GM19099 (cell line): Measurements from ENCODE around the gene MLPH.

ENCODE experiments used
- POLR2A ChIP-seq: IDR thresholded peaks from 3 replicates; pipeline ENCODE4 v1.6.1; 2011; ENCODE audit warnings: low read depth; ENCODE audit not compliant: insufficient read length; ENCODE audit errors: extremely low read depth

Gene MLPH

DNA sequence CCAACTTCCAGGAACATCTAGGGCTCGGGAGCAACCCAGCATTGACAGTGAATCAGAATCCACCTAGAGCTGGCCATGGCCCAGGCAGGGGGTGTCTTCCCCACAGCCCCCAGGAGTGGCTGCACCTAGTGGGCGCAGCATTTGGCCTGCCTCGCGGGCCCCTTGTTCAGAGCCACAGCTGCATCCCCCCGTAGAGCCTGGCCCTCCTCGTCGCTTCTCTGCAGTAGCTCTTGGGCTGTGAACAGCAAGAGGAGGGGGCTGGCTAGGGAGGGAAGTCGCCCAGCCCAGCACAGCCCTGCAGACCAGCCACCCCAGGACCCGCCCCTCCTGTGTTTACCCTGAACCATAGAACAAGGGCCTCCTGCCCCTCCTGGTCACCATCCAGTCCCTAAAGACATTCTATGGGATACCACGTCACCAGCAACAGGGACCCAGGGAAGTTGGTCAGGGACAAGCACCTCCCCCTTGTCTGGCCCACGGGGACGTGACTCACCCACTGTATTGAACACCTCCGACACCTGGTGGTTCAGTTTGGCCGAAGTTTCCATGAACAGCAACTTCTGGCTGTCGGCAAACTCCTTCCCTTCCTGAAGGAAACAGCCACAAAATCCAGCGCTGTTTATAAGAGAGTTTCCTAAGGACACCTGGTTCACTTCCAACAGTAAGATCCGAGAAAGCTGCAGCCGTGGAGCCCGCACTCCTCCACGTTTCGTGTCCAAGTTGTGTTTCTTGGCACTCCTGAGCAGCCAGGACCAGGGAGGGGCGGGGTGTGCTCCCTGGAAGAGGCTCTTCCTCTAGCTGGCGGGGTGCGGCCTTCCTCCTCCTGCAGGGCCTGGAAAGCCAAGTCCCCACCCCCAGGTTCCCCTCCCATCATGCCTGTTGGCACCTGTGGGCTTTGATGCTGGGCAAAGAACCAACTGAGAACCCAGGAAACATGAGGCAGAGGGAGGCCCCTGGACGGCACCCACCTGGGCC is 88.1 kb downstream of the MLPH start:
- no peak for TF ChIP-seq POLR2A

DNA sequence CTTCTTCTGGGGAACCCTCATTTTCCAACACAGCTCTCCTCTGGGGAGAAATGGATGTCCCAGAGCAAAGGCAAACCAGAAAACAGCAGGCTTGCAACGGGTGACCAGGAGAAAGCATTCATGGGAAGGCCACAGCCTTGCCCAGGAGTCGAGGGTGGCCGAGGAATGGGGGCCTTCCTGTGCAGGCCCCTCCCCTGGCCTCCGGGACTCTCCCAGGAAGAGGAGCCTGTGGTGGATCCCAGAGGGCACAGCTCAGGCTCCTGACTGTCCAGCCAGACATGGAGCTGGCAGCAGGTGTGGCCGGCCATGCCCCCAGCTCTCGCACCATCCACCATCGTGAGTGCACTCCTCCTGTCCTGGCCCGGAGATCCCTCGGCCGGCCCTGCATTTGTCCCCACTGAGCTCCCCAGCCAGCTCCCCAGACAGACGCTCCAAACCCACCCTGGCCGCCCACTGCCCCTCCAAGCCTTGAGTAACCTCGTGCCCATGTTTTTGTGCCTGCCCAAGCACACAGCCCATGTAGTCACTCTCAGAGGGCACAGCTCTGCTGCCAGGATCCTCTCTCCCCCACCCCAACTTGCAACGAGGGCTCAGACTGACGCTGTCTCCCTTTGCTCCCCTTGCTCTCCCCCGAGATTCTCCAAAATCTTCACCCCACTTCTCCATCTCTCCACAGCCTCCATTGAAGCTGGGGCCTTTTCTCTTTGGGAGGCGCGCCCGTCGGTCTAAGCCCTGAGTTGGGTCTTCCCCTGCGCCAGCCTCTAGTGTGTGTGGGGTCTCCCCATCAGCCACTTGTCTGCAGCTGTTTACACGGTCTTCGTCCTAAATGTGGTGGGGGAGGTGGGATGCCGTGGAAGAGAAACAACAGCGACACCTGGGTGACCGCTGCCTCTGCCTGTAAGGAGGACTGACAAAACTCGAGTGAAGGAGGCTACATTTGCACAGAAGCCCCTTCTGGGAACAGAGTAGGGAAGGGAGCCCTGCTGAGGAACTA is 89.1 kb downstream of the MLPH start:
- no peak for TF ChIP-seq POLR2A

DNA sequence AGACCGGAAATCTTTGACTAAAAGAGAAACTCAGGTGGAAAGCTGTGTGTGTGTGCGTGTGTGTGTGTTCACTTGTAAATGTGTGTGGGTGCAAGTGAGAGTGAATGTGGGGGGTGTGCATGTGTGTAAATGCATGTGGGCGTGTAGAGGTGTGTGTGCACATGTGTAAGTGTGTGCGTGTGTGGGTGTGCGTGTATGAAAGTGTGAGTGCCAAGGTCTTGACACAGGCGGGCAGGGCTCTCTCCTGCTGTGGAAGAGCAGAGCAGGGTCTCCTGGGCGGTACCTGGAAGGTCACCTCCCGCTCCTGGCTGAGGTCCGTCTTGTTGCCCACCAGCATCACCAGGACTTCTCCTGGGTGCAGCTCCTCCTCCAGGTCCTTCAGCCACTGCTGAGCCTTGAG is 89.9 kb downstream of the MLPH start:
- no peak for TF ChIP-seq POLR2A

DNA sequence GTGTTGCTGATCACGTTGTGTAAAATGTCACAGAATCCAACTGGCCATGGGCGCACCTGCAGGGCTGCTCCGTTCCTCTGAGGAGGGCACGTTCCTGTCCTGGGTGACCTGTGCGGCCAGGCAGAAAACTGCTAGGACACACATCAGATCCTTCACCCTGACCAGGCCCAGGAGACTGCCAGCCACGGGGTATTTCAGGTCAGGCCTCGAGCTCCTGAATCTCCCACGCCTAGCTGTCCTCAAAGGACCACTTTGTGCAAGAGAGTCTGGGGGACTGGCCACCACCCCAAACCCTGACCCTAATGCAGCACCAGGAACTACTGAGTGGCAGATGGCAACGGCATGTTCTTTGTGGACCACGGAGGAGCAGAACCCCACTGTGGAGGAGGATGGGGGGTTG is 90.4 kb downstream of the MLPH start:
- no peak for TF ChIP-seq POLR2A

DNA sequence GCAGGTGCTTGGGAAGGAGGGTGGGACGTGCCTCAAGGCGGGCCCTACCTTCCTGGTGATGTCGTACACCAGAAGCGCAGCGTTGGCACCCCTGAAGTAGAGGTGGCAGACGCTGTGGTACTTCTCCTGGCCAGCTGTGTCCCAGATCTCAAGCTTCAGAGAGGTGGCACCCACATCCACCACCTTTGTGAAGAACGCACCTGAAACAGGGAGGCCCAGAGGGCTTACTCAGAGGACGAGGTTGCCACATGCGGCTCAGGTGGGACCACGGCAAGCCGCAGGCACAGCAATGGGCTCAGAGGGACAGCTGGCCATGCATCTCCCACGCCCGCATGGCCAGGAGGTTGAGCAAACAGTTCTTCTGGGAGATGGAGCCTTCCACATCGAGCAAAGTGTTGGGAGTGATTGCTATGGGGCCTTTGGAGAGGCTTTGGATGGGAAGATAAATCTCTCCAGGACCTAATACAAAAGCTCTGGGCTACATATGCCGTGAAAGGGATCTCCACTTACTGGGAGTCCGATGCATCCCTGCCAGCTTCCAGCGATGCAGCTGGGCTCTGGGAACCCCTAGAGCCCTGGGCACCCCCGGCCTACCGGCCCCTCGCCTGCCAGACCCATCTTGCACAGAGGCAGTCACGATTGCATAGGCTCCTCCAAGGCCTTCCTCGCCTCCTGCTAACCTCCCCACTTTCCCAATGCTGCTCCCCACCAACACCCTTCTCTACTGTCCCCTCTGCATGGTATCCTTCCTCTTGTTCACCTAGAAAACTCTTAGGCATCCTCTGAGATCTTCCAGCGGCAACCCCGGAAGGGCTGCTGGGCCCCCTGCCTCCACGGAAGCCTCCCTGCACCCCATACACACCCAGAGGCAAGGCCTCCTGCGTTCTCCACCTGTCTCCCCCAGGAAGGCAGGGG is 91.2 kb downstream of the MLPH start:
- TF ChIP-seq POLR2A, result no peak

DNA sequence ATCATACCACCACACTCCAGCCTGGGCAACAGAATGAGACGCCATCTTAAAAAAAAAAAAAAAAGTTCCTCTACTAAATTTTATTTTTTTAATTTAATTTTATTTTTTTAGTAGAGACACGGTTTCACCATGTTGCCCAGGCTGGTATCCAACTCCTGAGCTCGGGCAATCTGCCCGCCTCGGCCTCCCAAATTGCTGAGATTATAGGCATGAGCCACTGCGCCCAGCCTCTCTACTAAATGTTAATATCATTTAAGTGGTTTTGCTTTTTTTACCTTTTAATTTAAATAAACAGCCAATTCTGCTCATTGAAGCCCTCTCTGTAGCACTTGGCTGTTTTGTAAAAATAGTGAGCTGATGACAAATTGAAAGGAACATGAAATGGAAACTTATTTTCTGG is 94.3 kb downstream of the MLPH start:
- TF ChIP-seq POLR2A, result no peak

DNA sequence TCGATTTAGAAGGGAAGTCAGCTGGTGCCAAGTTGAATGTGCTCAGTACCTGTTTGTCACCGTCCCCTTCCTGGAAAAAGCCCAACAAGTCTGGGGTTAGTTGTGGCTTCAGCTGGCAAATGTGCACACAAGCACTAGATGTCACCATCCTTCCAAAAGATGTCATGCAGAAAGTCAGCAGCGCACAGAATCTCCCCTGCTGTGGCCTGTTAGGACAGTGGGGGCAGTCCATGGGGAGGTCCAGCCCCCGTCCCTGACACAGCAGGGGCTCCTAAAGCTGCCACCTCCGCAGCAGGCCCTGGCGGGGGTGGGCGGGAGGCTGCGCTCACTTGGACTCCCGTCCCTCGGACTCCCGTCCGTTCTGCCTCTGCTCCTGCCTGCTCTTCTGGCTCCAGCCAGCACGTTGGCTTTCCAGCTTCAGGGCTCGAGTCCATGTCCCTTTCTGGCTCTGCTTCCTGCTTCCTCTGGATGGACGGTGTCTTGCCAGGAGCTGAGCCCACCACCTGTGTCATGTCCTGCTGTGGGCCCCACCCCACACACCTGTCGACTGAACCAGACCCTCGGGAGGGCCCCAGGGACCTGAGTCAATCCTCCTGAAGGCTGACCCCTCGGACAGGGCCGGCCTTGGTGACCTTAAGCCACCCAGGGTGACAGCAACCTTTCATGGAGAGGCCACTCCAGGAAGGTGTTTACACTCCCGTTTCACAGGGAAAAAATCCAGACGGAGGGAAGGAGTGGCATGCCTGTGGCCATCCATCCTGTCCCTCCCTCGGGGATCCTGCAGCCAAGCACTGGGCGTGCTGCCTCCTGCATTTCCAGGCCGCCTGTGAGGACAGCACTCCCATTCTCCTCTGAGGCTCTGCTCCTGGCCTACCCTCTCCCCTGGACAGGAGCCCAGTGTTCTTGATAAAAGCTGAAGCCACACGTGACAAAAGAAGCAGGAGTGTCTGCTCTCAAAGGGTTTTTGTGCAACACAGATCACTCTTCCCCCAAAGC is 95.0 kb downstream of the MLPH start:
- TF ChIP-seq POLR2A, result no peak

DNA sequence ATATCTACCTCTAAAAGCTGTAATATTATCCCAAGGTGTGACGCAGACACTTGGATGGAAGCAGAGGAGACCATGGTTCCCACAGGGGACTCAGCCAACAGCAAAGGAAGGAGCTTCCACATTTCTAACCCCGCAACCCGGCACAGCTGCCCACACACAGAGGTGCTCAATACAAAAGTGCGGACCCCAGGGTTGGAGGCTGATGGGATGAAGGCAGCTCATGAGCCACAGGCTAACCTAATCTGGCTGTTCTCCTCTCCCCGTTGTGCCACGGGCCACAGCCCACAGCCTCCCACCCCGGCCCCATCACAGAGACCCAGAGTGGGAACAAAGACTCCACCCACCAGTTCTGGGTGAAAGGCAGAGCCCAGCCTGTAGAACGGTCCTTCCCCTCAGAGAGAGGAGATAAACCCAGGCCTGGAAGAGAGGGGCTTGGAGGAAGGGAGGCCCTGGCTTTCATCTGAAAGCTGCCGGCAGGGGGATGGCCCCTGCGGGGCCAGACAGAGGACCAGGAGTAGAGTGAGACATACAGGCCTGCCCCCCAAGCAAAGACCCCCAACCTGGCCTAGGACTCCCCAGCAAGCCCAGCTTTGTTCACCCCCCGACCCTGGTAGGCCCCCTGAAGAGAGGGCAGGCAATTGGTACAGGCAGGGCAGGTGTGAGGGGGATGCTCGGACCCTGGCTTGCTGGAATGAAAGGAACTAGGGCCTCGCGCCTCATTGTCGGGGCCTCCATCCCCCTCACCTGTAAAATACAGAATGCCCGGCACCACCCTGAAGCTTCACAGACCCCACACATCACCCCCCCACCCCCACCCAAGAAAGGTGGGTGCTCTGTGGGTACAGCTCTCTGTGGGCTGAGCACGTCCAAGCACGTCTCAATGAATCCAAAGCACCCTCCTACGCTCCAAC is 96.6 kb downstream of the MLPH start:
- TF ChIP-seq POLR2A, result no peak

DNA sequence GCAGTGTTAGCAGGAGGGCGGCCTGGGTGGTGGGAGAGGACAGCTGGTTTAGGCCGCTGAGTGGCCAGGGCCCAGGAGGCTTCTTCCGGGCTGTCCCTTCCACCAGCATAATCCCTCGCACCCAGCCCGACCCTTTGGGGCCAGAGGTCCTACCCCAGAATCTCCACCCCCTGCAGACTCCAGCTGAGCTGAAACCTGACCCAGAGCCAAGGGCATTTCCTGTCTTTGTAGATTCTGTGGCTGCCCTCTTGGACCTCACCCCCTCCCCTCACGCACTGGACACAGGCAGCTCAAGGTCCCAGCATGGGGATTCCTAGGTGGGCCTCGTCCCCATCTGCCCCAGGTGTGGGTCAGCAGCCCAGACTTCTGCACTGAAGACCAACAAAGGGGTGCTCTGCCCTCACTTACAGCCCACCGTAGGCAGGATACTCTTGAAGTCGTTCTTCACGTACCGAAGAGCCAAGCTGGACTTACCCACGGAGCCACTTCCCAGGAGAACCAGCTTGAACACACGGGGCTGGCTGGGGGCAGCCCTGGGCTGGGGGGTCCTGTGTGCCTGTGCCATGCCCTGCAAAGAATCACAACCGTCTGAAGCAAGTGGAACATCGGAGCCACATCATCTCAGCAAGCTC is 98.7 kb downstream of the MLPH start:
- TF ChIP-seq POLR2A, result no peak

DNA sequence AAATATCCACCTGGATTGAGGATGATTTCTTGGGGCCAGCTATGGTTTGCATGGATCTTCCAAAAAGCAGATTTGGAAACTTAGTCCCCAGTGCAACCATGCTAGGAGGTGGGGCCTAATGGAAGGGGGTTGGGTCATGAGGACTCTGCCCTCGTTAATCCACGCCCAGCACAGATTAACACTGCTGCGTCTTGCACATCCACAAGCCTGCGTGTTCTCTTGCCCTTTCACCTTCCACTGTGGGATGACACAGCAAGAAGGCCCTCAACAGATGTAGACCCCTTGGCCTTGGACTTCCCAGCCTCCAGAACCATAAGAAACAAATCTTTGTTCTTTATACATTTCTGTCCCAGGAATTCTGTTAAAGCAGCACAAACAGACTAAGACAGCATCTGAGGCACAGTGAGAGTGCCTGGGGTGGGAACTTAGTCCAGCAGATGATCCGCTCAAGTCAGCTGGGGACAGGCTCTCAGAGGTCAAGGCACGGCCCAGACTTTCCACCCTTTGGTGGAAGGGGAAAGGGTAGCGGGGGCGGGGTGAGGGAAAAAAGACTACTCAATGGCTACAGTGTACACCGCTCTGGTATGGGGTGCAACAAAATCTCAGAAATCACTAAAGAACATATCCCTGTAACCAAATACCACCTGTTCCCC is 101.1 kb downstream of the MLPH start:
- TF ChIP-seq POLR2A, result no peak
